ENCODE results near the gene ANGPTL4.

- no peak for TF ChIP-seq EZH2 (IDR thresholded peaks at IDR 0.05; ENCODE audit: low read depth)
- TF ChIP-seq, protein P1, sequence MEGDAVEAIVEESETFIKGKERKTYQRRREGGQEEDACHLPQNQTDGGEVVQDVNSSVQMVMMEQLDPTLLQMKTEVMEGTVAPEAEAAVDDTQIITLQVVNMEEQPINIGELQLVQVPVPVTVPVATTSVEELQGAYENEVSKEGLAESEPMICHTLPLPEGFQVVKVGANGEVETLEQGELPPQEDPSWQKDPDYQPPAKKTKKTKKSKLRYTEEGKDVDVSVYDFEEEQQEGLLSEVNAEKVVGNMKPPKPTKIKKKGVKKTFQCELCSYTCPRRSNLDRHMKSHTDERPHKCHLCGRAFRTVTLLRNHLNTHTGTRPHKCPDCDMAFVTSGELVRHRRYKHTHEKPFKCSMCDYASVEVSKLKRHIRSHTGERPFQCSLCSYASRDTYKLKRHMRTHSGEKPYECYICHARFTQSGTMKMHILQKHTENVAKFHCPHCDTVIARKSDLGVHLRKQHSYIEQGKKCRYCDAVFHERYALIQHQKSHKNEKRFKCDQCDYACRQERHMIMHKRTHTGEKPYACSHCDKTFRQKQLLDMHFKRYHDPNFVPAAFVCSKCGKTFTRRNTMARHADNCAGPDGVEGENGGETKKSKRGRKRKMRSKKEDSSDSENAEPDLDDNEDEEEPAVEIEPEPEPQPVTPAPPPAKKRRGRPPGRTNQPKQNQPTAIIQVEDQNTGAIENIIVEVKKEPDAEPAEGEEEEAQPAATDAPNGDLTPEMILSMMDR (conservative IDR thresholded peaks at IDR 0.05), result no peak
These were observed 10.2 kb downstream of the ANGPTL4 start for GRCh38 chr19:8373867-8374813.

Data from PC-9 (cell line).